SU-DHL-6 (cell line): ENCODE results near the gene ALK.

Source experiments
- H2AFZ ChIP-seq: fragments of 200-600 bp; sonication (generic); 2 replicates; pipeline ENCODE4 v1.6.1; 2014; ENCODE audit warnings: low read depth, mild to moderate bottlenecking, moderate library complexity, mixed read lengths, antibody characterized with exemption, low read length; ENCODE audit not compliant: severe bottlenecking
- H3F3A ChIP-seq: fragments of 200-600 bp; shearing (Covaris generic); 2 replicates; pipeline ENCODE4 v1.6.0; 2016; ENCODE audit warnings: antibody characterized with exemption, mild to moderate bottlenecking; ENCODE audit not compliant: insufficient read depth
- H3K27ac ChIP-seq: fragments of 200-600 bp; sonication (generic); 2 replicates; pipeline ENCODE4 v1.5.1; 2016; ENCODE audit warnings: low read depth, mild to moderate bottlenecking, low read length, moderate library complexity, mixed read lengths
- H3K27me3 ChIP-seq: fragments of 200-600 bp; sonication (generic), shearing (Covaris generic); 2 replicates; pipeline ENCODE4 v1.6.0; 2014; ENCODE audit warnings: mild to moderate bottlenecking, low read length
- H3K36me3 ChIP-seq: fragments of 200-600 bp; sonication (generic); 2 replicates; pipeline ENCODE4 v1.6.1; 2014; ENCODE audit warnings: mild to moderate bottlenecking, low read length, mixed read lengths
- H3K4me2 ChIP-seq: fragments of 300-600, 200-600 bp; shearing (Covaris generic), sonication (generic); 2 replicates; pipeline ENCODE4 v1.6.0; 2014; ENCODE audit warnings: low read length, low read depth, mild to moderate bottlenecking; ENCODE audit not compliant: poor library complexity, severe bottlenecking
- H3K4me3 ChIP-seq: fragments of 200-600 bp; sonication (generic); 2 replicates; pipeline ENCODE4 v1.5.1; 2014; ENCODE audit warnings: antibody characterized with exemption, low read length, mild to moderate bottlenecking, mixed read lengths; ENCODE audit not compliant: insufficient read depth, poor library complexity, severe bottlenecking
- H3K79me2 ChIP-seq: fragments of 200-600 bp; sonication (generic); 2 replicates; pipeline ENCODE4 v1.6.1; 2014; ENCODE audit warnings: mild to moderate bottlenecking, low read length, moderate library complexity; ENCODE audit not compliant: insufficient read depth
- H3K9ac ChIP-seq: fragments of 200-600 bp; sonication (generic); 2 replicates; pipeline ENCODE4 v1.7.0; 2014; ENCODE audit warnings: mild to moderate bottlenecking, low read length
- H3K9me2 ChIP-seq: fragments of 200-600 bp; sonication (generic); replicated peaks from 2 replicates; pipeline ENCODE4 v1.6.1; 2014; ENCODE audit warnings: low read length; ENCODE audit not compliant: insufficient read depth
- H3K9me3 ChIP-seq: fragments of 200-600 bp; sonication (generic); 2 replicates; pipeline ENCODE4 v1.6.1; 2014; ENCODE audit warnings: low read length, mixed read lengths; ENCODE audit not compliant: insufficient read depth
- H4K20me1 ChIP-seq: fragments of 200-600 bp; sonication (generic); 2 replicates; pipeline ENCODE4 v1.6.1; 2014; ENCODE audit warnings: low read depth, mild to moderate bottlenecking, antibody characterized with exemption, low read length, moderate library complexity, mixed read lengths
- EZH2phosphoT487 ChIP-seq: fragments of 200-600 bp; sonication (generic), shearing (Covaris generic); conservative IDR thresholded peaks from 2 replicates; pipeline ENCODE4 v1.6.1; 2018; ENCODE audit warnings: mild to moderate bottlenecking, antibody characterized with exemption, low read length, moderate library complexity, mixed read lengths
- TF ChIP-seq, protein P1 (sequence below): fragments of 200-600 bp; sonication (generic); IDR thresholded peaks from one replicate; pipeline ENCODE4 v1.5.1; 2017; ENCODE audit warnings: antibody characterized with exemption, mild to moderate bottlenecking, low read length, moderate library complexity; ENCODE audit not compliant: insufficient read depth, poor library complexity, severe bottlenecking

ALK gene

DNA sequence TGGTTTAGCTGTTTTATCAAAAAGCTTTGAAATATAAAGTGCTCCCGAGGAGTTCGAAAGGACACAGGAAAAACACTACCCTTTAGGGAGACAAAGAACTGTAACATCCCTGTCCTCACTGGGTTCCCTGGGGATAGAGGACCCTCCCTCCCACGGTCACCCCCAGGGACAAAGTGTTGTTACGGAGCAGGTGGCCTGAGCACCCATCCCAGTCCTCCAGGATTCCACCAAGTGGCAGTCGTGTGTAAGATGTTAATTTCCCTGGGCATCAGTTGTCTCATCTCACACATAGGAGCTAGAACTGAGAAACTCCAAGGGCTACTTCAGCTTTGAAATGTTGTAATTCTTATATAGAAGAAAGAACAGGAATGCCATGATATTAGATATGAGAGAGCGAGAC is 137.7 kb downstream of the ALK start:
- Histone ChIP-seq H3K27me3 (no peaks in the 10 kb centered on the region), H3K9ac (no peak overlapping the region), H3K36me3 (no peaks in the 10 kb centered on the region), H2AFZ (no peak overlapping the region), H3K9me3 (no peaks in the 10 kb centered on the region), H4K20me1 (no peaks in the 10 kb centered on the region), H3K4me2 (no peak overlapping the region), H3K79me2 (no peaks in the 10 kb centered on the region), H3K9me2 (no peaks in the 10 kb centered on the region), H3F3A (no peaks in the 10 kb centered on the region), H3K4me3 (no peak overlapping the region), H3K27ac (no peak overlapping the region)
- no peak for TF ChIP-seq EZH2phosphoT487
- TF ChIP-seq, protein P1, sequence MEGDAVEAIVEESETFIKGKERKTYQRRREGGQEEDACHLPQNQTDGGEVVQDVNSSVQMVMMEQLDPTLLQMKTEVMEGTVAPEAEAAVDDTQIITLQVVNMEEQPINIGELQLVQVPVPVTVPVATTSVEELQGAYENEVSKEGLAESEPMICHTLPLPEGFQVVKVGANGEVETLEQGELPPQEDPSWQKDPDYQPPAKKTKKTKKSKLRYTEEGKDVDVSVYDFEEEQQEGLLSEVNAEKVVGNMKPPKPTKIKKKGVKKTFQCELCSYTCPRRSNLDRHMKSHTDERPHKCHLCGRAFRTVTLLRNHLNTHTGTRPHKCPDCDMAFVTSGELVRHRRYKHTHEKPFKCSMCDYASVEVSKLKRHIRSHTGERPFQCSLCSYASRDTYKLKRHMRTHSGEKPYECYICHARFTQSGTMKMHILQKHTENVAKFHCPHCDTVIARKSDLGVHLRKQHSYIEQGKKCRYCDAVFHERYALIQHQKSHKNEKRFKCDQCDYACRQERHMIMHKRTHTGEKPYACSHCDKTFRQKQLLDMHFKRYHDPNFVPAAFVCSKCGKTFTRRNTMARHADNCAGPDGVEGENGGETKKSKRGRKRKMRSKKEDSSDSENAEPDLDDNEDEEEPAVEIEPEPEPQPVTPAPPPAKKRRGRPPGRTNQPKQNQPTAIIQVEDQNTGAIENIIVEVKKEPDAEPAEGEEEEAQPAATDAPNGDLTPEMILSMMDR = no peak

DNA sequence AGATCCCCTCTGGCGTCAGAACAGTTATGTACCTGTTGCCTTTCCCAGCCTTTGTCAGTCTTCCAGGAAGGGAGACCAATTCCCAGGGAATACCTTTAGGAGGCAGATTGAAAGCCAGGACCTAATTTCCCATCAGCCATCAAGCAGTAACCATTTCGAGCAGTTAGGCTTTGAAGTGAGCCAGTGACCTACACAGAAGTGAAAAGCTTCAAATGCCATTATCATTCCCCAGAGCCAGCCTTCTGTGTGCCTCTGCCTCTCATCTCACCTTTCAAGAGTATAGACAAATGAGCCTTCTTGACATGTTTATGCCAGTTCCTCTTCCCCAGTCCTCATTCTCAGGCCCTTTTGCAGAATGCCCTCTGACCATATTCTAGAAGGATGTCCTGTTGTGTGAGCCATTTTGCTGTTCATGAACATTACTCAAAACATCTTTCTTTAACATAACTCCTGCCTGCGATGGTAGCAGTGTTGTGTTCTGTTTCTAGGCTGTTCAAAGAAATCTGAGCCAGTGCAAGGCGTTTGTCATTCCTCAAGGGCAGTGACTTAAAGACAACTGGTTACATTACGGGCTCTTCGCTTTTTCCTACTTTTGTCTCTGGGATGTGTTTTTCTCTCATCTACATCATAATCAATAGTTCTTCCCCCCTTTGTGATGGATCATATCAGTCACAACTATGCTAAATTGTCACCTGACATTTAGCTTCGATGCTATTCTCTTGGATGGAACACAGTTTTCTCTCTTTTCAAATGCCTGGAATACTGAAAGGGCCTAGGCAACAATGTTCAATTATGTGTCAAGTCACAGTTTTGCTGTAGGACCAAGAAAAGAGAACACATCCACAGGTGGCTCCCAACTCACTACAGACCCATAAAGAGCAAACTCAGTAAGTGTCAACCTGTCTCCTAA is 138.6 kb downstream of the ALK start:
- Histone ChIP-seq H3K4me2 (no peak overlapping the region), H3K79me2 (no peaks in the 10 kb centered on the region), H2AFZ (no peak overlapping the region), H3K36me3 (no peaks in the 10 kb centered on the region), H3F3A (no peaks in the 10 kb centered on the region), H4K20me1 (no peaks in the 10 kb centered on the region), H3K4me3 (no peak overlapping the region), H3K9me3 (no peaks in the 10 kb centered on the region), H3K9me2 (no peaks in the 10 kb centered on the region), H3K27ac (no peak overlapping the region), H3K27me3 (no peaks in the 10 kb centered on the region), H3K9ac (no peak overlapping the region)
- TF ChIP-seq EZH2phosphoT487 = no peak
- TF ChIP-seq, protein P1 = no peak

DNA sequence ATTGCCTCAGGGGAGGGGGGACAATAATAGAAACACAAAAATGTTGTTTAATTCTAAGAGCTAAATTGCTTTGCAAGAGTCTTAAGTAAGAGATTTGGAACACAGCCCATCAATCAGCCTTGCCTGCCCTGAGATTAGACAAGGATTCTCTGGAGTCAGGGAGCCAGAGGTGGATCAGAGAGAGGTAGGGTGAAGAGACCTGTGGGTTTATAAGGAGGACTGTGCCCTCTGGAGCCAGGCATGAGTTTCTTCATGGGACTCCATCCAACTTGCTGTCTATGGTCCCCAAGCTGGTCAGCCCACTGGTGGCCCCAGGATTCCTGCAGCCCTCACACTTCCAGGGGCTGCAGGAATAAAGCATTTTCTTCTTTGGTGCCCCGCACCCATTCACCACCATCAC is 139.3 kb downstream of the ALK start:
- Histone ChIP-seq H3K27ac (no peak overlapping the region), H4K20me1 (no peaks in the 10 kb centered on the region), H3K9me2 (no peaks in the 10 kb centered on the region), H3K4me3 (no peak overlapping the region), H3K79me2 (no peaks in the 10 kb centered on the region), H3F3A (no peaks in the 10 kb centered on the region), H3K27me3 (no peaks in the 10 kb centered on the region), H2AFZ (no peak overlapping the region), H3K36me3 (no peaks in the 10 kb centered on the region), H3K9me3 (no peaks in the 10 kb centered on the region), H3K4me2 (no peak overlapping the region), H3K9ac (no peak overlapping the region)
- TF ChIP-seq, protein P1 = no peak
- TF ChIP-seq EZH2phosphoT487 = no peak
